ENCODE data around the gene VPS45.
"Not testable (repeated sequence)": the region's sequence is repeated elsewhere in the genome, so short reads cannot be mapped to it uniquely, and the experiment has no call there.

VPS45 gene

GRCh38 chr1:150028322-150028721 lies 39.3 kb upstream of the VPS45 start:
- TF ChIP-seq, protein P1, sequence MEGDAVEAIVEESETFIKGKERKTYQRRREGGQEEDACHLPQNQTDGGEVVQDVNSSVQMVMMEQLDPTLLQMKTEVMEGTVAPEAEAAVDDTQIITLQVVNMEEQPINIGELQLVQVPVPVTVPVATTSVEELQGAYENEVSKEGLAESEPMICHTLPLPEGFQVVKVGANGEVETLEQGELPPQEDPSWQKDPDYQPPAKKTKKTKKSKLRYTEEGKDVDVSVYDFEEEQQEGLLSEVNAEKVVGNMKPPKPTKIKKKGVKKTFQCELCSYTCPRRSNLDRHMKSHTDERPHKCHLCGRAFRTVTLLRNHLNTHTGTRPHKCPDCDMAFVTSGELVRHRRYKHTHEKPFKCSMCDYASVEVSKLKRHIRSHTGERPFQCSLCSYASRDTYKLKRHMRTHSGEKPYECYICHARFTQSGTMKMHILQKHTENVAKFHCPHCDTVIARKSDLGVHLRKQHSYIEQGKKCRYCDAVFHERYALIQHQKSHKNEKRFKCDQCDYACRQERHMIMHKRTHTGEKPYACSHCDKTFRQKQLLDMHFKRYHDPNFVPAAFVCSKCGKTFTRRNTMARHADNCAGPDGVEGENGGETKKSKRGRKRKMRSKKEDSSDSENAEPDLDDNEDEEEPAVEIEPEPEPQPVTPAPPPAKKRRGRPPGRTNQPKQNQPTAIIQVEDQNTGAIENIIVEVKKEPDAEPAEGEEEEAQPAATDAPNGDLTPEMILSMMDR (IDR thresholded peaks at IDR 0.05; ENCODE audit: insufficient read depth, low read depth, low read length, missing control alignments): no peak
- DNase-seq (ENCODE audit: low read depth): no peak
- H3K4me3 ChIP-seq (ENCODE audit: low read length): no peak overlapping the region

- no peak overlapping the region for H3K4me3 ChIP-seq (ENCODE audit: low read length)
- TF ChIP-seq, protein P1 (IDR thresholded peaks at IDR 0.05; ENCODE audit: insufficient read depth, low read depth, low read length, missing control alignments): no peak
- no peak for DNase-seq (ENCODE audit: low read depth)
Measured at GRCh38 chr1:150034336-150034735, 33.2 kb upstream of the VPS45 start.

- TF ChIP-seq, protein P1 (IDR thresholded peaks at IDR 0.05; ENCODE audit: insufficient read depth, low read depth, low read length, missing control alignments): no peak
- no peak overlapping the region for H3K4me3 ChIP-seq (ENCODE audit: low read length)
- DNase-seq (ENCODE audit: low read depth): no peak
Measured at GRCh38 chr1:150049926-150050325, 17.6 kb upstream of the VPS45 start.

- H3K4me3 ChIP-seq (ENCODE audit: low read length): no peak overlapping the region
- TF ChIP-seq, protein P1 (IDR thresholded peaks at IDR 0.05; ENCODE audit: insufficient read depth, low read depth, low read length, missing control alignments): no peak
- DNase-seq (ENCODE audit: low read depth): no peak
Measured at GRCh38 chr1:150051089-150051373, 16.5 kb upstream of the VPS45 start.

- DNase-seq (ENCODE audit: low read depth); H3K4me3 ChIP-seq (ENCODE audit: low read length): not testable (repeated sequence)
Measured at GRCh38 chr1:150051905-150052412, 15.6 kb upstream of the VPS45 start.

DNA sequence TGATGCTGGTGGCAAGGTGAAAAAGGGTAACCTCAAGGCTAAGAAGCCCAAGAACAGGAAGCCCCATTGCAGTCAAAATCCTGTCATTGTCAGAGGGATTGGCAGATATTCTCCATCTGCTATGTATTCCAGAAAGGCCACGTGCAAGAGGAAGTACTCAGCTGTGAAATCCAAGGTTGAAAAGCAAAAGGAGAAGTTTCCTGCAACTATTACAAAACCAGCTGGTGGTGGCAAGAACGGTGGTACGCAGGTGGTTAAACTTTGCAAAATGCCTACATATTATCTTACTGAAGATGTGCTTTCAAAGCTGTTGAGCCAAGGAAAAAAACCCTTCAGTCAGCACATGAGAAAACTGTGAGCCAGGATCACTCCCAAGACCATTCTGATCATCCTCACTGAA lies 13.7 kb upstream of the VPS45 start:
- no peak for DNase-seq (ENCODE audit: low read depth)
- TF ChIP-seq, protein P1 (IDR thresholded peaks at IDR 0.05; ENCODE audit: insufficient read depth, low read depth, low read length, missing control alignments): no peak
- H3K4me3 ChIP-seq (ENCODE audit: low read length): no peak overlapping the region

- H3K4me3 ChIP-seq (ENCODE audit: low read length); DNase-seq (ENCODE audit: low read depth): not testable (repeated sequence)
Measured at GRCh38 chr1:150055507-150055906, 12.1 kb upstream of the VPS45 start.

GRCh38 chr1:150056407-150056806 lies 11.2 kb upstream of the VPS45 start:
- no peak for DNase-seq (ENCODE audit: low read depth)
- no peak overlapping the region for H3K4me3 ChIP-seq (ENCODE audit: low read length)
- TF ChIP-seq, protein P1 (IDR thresholded peaks at IDR 0.05; ENCODE audit: insufficient read depth, low read depth, low read length, missing control alignments): no peak
